ENCODE measurements around the gene FBXL5. TPM values are rescaled to one million over a fixed set of nuclear protein-coding genes. Genes with fewer than 3 reads are reported as not detected.

Gene FBXL5
- total RNA-seq, 4 donors from 2014 or later: 73.2 to 120 (median 93.7) TPM

- Histone ChIP-seq H3K27ac (no peak overlapping the region), H3K4me1 (peaks cover 6% of the 10 kb centered on the region), H3K27me3 (no peaks in the 10 kb centered on the region), H3K36me3 (no peaks in the 10 kb centered on the region), H3K9me3 (no peaks in the 10 kb centered on the region), H3K4me3 (no peak overlapping the region)
- no peak for DNase-seq (ENCODE audit: low spot score in 2 of 2)
- WGBS: 59% methylated on average over 3 of the region's 3 CpGs
- no peak for TF ChIP-seq POLR2A (IDR thresholded peaks at IDR 0.05)
- no peak for TF ChIP-seq POLR2AphosphoS5 (IDR thresholded peaks at IDR 0.05)
- TF ChIP-seq CTCF (IDR thresholded peaks at IDR 0.05): no peak
- TF ChIP-seq EP300 (IDR thresholded peaks at IDR 0.05): no peak
Measured at GRCh38 chr4:15695729-15696128, 40.6 kb upstream of the FBXL5 start.

GRCh38 chr4:15695240-15695699, 40.1 kb upstream of the FBXL5 start:
- Histone ChIP-seq H3K27me3 (no peaks in the 10 kb centered on the region), H3K4me3 (no peak overlapping the region), H3K9me3 (no peaks in the 10 kb centered on the region), H3K4me1 (peaks cover 10% of the 10 kb centered on the region), H3K27ac (no peak overlapping the region), H3K36me3 (no peaks in the 10 kb centered on the region)
- WGBS: 83% methylated on average over 10 of the region's 10 CpGs
- DNase-seq (ENCODE audit: low spot score in 2 of 2): no peak
- no peak for TF ChIP-seq EP300 (IDR thresholded peaks at IDR 0.05)
- no peak for TF ChIP-seq POLR2A (IDR thresholded peaks at IDR 0.05)
- no peak for TF ChIP-seq CTCF (IDR thresholded peaks at IDR 0.05)
- TF ChIP-seq POLR2AphosphoS5 (IDR thresholded peaks at IDR 0.05): no peak

GRCh38 chr4:15694431-15694830, 39.3 kb upstream of the FBXL5 start:
- no peaks in the 10 kb centered on the region for H3K27me3 ChIP-seq
- no peak for DNase-seq (ENCODE audit: low spot score in 2 of 2)
- H3K4me3 ChIP-seq: no peak overlapping the region
- 85% methylated on average over 4 of the region's 4 CpGs for WGBS
- H3K4me1 ChIP-seq: peaks cover 10% of the 10 kb centered on the region
- no peaks in the 10 kb centered on the region for H3K36me3 ChIP-seq
- no peak for TF ChIP-seq POLR2A (IDR thresholded peaks at IDR 0.05)
- no peak for TF ChIP-seq CTCF (IDR thresholded peaks at IDR 0.05)
- TF ChIP-seq EP300 (IDR thresholded peaks at IDR 0.05): no peak
- TF ChIP-seq POLR2AphosphoS5 (IDR thresholded peaks at IDR 0.05): no peak
- no peak overlapping the region for H3K27ac ChIP-seq
- H3K9me3 ChIP-seq: no peaks in the 10 kb centered on the region

GRCh38 chr4:15692602-15693001, 37.4 kb upstream of the FBXL5 start:
- Histone ChIP-seq H3K27me3 (no peaks in the 10 kb centered on the region), H3K4me1 (peaks cover 10% of the 10 kb centered on the region), H3K36me3 (no peaks in the 10 kb centered on the region), H3K9me3 (no peaks in the 10 kb centered on the region), H3K4me3 (no peak overlapping the region), H3K27ac (no peak overlapping the region)
- 91% methylated on average over 2 of the region's 2 CpGs for WGBS
- TF ChIP-seq CTCF (IDR thresholded peaks at IDR 0.05) (no peak), POLR2AphosphoS5 (IDR thresholded peaks at IDR 0.05) (no peak), POLR2A (IDR thresholded peaks at IDR 0.05) (no peak), EP300 (IDR thresholded peaks at IDR 0.05) (no peak)
- DNase-seq (ENCODE audit: low spot score in 2 of 2): no peak

GRCh38 chr4:15691346-15692135, 36.4 kb upstream of the FBXL5 start:
- no peaks in the 10 kb centered on the region for H3K9me3 ChIP-seq
- no peak for DNase-seq (ENCODE audit: low spot score in 2 of 2)
- peak overlapping the region; percentile 39 for H3K27ac ChIP-seq
- no peaks in the 10 kb centered on the region for H3K27me3 ChIP-seq
- TF ChIP-seq POLR2AphosphoS5 (IDR thresholded peaks at IDR 0.05) (no peak), POLR2A (IDR thresholded peaks at IDR 0.05) (no peak), CTCF (IDR thresholded peaks at IDR 0.05) (no peak), EP300 (IDR thresholded peaks at IDR 0.05) (no peak)
- WGBS: 65% methylated on average over 3 of the region's 3 CpGs
- H3K36me3 ChIP-seq: peaks cover 6% of the 10 kb centered on the region
- H3K4me1 ChIP-seq: peaks cover 10% of the 10 kb centered on the region
- no peak overlapping the region for H3K4me3 ChIP-seq
